ENCODE measurements around the gene CST7.

The CST7 gene

DNA sequence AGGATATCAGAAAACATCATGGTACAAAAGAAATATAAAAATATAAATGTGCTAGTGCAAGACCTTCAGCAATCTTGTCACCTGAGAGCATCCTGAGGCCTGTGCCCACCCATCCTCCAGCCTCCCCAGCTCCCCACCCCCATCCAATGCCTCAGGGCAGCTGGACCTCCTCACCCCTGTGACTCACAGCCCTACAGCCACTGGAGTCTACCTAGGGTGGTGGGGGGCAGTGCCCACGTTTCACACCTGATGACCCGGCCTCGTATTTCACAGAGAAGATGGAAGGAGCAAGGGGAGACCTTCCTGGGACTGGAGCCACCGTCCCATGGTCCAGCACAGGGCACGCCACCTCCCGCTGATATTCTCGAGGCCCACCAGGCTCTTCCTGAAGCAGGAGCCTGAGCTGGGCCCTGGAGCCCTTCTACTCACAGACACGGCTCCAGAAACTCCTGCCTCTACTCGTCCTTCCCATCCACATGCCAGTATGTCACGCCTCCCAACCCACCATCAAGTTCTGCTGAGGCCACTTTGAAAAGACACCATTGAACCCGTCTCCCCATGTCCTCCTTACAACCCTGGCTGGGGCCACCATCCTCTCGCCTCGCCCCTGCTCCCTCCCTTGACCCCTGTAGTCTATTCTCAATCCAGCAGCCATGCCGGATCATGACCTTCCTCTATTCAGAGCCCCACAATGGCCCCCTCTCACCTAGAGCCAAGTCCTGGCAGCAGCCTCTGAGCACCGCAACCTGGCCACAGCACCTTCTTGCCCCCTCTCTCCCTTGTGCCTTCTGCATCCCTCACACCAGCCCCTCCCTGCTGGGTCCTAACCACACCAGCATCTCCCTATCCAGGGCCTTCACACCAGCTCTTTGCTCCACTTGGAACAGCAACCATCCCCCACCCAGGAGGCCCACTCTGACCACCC lies 30.2 kb downstream of the CST7 start:
- TF ChIP-seq, protein P1, sequence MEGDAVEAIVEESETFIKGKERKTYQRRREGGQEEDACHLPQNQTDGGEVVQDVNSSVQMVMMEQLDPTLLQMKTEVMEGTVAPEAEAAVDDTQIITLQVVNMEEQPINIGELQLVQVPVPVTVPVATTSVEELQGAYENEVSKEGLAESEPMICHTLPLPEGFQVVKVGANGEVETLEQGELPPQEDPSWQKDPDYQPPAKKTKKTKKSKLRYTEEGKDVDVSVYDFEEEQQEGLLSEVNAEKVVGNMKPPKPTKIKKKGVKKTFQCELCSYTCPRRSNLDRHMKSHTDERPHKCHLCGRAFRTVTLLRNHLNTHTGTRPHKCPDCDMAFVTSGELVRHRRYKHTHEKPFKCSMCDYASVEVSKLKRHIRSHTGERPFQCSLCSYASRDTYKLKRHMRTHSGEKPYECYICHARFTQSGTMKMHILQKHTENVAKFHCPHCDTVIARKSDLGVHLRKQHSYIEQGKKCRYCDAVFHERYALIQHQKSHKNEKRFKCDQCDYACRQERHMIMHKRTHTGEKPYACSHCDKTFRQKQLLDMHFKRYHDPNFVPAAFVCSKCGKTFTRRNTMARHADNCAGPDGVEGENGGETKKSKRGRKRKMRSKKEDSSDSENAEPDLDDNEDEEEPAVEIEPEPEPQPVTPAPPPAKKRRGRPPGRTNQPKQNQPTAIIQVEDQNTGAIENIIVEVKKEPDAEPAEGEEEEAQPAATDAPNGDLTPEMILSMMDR (IDR thresholded peaks at IDR 0.05; ENCODE audit: extremely low read depth, insufficient read depth, missing control alignments) = no peak
- DNase-seq (ENCODE audit: low spot score) = no peak
- in situ Hi-C loops (cut with MboI; ENCODE audit: low pct_unique_long_range_greater_than_20kb, low sequenced_read_pairs, unreplicated experiment) = loop anchor here (25.0 kb wide), 2 partner anchors 208 to 433 kb away; partner anchors contain the start of genes ENTPD6 and GINS1

DNA sequence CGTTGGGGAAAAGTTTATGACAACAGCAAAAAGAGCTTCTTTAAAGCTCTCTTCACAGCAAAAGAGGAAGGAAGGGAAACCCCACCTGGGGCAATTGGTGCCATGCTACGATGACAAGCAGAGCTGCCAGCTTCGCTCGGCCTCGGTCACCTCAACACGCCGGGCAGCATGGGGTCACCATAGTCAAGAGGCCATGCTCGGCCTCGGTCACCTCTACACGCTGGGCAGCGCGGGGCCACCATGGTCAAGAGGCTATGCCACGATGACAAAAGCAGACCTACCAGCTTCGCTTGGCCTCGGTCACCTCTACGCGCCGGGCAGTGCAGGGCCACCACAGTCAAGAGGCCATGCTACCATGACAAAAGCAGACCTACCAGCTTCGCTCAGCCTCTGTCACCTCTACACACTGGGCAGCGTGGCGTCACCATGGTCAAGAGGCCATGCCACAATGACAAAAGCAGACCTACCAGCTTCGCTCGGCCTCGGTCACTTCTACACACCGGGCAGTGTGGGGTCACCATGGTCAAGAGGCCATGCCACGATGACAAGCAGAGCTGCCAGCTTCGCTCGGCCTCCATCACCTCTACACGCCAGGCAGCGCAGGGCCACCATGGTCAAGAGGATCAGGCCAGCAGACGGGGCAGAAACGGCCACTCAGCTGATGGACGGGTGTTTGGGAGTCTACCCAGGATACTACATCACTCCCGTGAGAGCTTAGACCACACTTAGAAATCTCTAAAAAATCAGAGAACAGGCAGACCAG lies 31.4 kb downstream of the CST7 start:
- in situ Hi-C loops (cut with MboI; ENCODE audit: low pct_unique_long_range_greater_than_20kb, low sequenced_read_pairs, unreplicated experiment) = loop anchor here (25.0 kb wide), 2 partner anchors 207 to 432 kb away; partner anchors contain the start of genes ENTPD6 and GINS1
- TF ChIP-seq, protein P1 (IDR thresholded peaks at IDR 0.05; ENCODE audit: extremely low read depth, insufficient read depth, missing control alignments) = no peak
- DNase-seq (ENCODE audit: low spot score) = no peak

DNA sequence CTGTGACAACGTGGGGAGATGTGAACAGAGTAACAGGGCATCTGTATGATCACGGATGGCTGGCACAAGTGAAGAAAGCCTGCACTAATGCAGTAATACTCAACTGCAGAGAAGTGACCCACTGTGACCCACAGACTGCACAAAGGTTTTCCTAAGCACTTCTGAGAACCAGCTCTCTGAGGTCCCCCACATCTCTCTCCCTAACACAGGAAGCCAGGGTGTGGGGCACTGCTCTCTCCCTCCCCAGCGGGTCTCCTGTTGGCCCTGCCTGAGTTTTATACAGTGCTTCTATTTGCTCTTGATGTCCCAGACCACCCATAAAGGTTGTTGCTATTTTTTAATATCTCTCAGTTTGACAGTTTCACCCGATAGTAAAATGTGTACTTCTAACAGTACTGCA lies 32.2 kb downstream of the CST7 start:
- in situ Hi-C loops (cut with MboI; ENCODE audit: low pct_unique_long_range_greater_than_20kb, low sequenced_read_pairs, unreplicated experiment) = loop anchor here (25.0 kb wide), 2 partner anchors 206 to 431 kb away; partner anchors contain the start of genes ENTPD6 and GINS1
- TF ChIP-seq, protein P1 (IDR thresholded peaks at IDR 0.05; ENCODE audit: extremely low read depth, insufficient read depth, missing control alignments) = no peak
- DNase-seq (ENCODE audit: low spot score) = no peak

DNA sequence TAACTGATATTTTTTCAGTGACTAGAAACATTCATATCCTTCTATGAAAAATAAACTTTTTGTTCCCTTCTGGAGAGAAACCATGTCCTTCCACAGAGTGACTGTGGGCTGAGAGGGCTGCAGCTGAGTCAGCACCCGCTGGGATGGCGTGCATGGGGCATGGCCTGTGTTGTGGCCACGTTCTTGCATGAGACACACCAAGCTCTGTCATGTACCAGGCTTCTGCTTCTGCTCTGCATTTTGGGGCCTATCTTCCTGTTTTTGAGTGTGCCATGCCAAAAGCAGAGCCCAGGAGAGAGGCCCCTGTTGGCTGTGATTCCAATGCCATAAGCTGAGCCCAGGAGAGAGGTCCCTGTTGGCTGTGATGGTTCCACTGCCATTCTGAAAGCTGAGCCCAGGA lies 32.7 kb downstream of the CST7 start:
- TF ChIP-seq, protein P1 (IDR thresholded peaks at IDR 0.05; ENCODE audit: extremely low read depth, insufficient read depth, missing control alignments) = no peak
- DNase-seq (ENCODE audit: low spot score) = no peak
- in situ Hi-C loops (cut with MboI; ENCODE audit: low pct_unique_long_range_greater_than_20kb, low sequenced_read_pairs, unreplicated experiment) = loop anchor here (25.0 kb wide), 2 partner anchors 206 to 431 kb away; partner anchors contain the start of genes ENTPD6 and GINS1

DNA sequence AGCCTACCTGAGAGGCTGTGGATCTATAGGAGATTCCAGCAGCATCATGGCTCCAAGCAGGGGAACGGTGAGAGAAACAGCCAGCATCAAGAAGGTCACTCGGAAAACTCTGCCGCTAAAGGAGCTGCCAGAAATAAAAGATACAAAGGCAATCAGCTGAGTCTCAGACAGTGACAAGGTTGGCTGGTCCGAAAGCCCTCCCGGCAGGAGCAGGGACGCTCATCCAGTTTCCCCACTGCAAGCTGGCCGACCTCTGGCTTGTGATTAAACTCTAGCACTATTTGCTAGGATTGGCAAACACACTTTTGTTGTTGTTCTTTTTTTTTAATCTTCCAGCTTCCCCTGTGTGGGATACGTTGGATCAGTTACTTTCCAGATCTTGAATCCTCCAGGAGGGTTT lies 34.8 kb downstream of the CST7 start:
- in situ Hi-C loops (cut with MboI; ENCODE audit: low pct_unique_long_range_greater_than_20kb, low sequenced_read_pairs, unreplicated experiment) = loop anchor here (25.0 kb wide), 2 partner anchors 203 to 428 kb away; partner anchors contain the start of genes ENTPD6 and GINS1
- DNase-seq (ENCODE audit: low spot score) = no peak
- TF ChIP-seq, protein P1 (IDR thresholded peaks at IDR 0.05; ENCODE audit: extremely low read depth, insufficient read depth, missing control alignments) = no peak

DNA sequence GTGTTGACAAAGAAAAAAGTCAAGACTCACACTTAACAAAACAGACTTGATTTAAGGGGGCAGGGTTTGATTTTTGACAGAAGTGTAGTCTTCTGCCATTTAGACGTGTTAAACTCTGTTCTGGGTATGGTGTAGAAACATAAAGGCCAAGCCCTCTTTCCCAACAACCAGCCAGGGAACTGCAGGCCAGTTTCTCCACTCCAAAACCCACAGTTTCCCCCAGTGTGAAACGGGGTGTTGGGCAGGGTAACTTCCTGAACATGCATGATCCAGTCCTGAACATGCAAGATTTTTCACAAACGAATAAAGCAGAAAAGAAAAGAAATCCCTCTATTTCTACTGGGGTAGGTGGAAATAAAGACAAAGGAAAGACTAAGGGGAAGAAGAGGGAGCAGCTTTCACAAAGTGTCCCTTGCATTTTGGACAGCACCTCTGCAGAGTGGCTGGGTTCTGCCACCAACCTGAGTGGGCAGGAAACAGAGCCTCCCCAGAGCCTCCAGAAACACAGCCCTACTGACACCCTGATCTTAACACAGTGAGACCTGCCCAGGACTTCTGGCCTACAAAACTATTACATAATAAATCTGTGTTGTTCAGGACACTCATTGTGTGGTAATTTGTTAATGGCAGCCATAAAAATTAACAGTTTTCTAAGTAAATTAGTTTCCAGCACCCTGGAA lies 36.0 kb downstream of the CST7 start:
- TF ChIP-seq, protein P1 (IDR thresholded peaks at IDR 0.05; ENCODE audit: extremely low read depth, insufficient read depth, missing control alignments) = no peak
- in situ Hi-C loops (cut with MboI; ENCODE audit: low pct_unique_long_range_greater_than_20kb, low sequenced_read_pairs, unreplicated experiment) = loop anchor here (25.0 kb wide), 2 partner anchors 202 to 427 kb away; partner anchors contain the start of genes ENTPD6 and GINS1
- no peak for DNase-seq (ENCODE audit: low spot score)

All from GM13977 (cell line).